Raji (cell line): ENCODE results near the gene KCNH4.

Source experiments
- POLR2A ChIP-seq: IDR thresholded peaks from 2 replicates; pipeline ENCODE4 v1.6.1; 2011; ENCODE audit warnings: low read depth, low read length, control low read depth; ENCODE audit not compliant: insufficient read depth

Gene KCNH4

GRCh38 chr17:42165751-42166150 is 15.2 kb downstream of the KCNH4 start:
- TF ChIP-seq POLR2A = no peak

GRCh38 chr17:42163696-42164407 is 17.1 kb downstream of the KCNH4 start:
- no peak for TF ChIP-seq POLR2A

GRCh38 chr17:42163113-42163512 is 17.8 kb downstream of the KCNH4 start:
- TF ChIP-seq POLR2A = no peak

- TF ChIP-seq POLR2A = no peak
These were observed 20.4 kb downstream of the KCNH4 start for GRCh38 chr17:42160531-42160910.

- TF ChIP-seq POLR2A = no peak
These were observed 21.0 kb downstream of the KCNH4 start for GRCh38 chr17:42159796-42160530.

- no peak for TF ChIP-seq POLR2A
These were observed 25.3 kb downstream of the KCNH4 start for GRCh38 chr17:42155614-42156045.

GRCh38 chr17:42153919-42154742 is 26.8 kb downstream of the KCNH4 start:
- TF ChIP-seq POLR2A = no peak

GRCh38 chr17:42146911-42147607 is 33.9 kb downstream of the KCNH4 start:
- TF ChIP-seq POLR2A = no peak

GRCh38 chr17:42142371-42142896 is 38.5 kb downstream of the KCNH4 start:
- no peak for TF ChIP-seq POLR2A

- no peak for TF ChIP-seq POLR2A
These were observed 39.6 kb downstream of the KCNH4 start for GRCh38 chr17:42141382-42141781.

GRCh38 chr17:42138749-42139492 is 42.0 kb downstream of the KCNH4 start:
- no peak for TF ChIP-seq POLR2A

- TF ChIP-seq POLR2A = no peak
These were observed 44.3 kb downstream of the KCNH4 start for GRCh38 chr17:42136654-42137051.

- TF ChIP-seq POLR2A = no peak
These were observed 45.0 kb downstream of the KCNH4 start for GRCh38 chr17:42135664-42136653.

GRCh38 chr17:42135151-42135550 is 45.8 kb downstream of the KCNH4 start:
- no peak for TF ChIP-seq POLR2A
